Thyroid gland (tissue), 4 donors: Measurements from ENCODE around the gene TYMS.

Experiments
- CTCF ChIP-seq, 6 experiments: fragments of 200-600 bp in 3 of 6; fragments of 450-650 bp in 3 of 6; sonication (generic) in 3 of 6; IDR thresholded peaks; one replicate each; pipeline ENCODE4 v1.5.1; 2016 to 2019; ENCODE audit warnings: antibody characterized with exemption in 6 of 6, mild to moderate bottlenecking in 2 of 6, inconsistent platforms in 1 of 6, moderate library complexity in 1 of 6
- POLR2A ChIP-seq, 2 donors: fragments of 450-650 bp; IDR thresholded peaks; one replicate each; pipeline ENCODE4 v1.6.1; 2017; ENCODE audit warnings: antibody characterized with exemption in 2 of 2, mild to moderate bottlenecking in 2 of 2, moderate library complexity in 1 of 2

DNA sequence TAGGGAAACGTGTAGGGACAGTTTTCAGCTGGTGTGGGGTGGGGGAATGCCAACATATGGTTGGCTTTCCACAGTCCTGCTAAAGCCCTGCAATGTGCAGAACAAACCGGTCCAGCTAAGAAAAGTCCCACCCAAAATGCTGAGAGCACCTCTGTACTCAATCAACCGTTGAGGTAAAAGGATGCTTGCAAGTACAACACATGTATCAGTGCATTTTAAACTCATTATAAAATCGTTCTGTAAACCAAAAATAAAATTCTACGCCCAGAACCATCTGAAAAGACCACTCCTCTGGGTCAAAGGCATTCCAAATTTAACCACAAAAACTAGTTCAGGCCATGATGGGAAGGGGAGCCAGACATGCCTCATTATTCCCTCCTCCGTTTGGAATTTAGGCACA lies 2.0 kb upstream of the TYMS start:
- TF ChIP-seq CTCF (IDR thresholded peaks at IDR 0.05): no peak
- TF ChIP-seq POLR2A (IDR thresholded peaks at IDR 0.05): no peak
